Mesodermal cell (in vitro differentiated cells): ENCODE data around the gene ZNF584.
"Not testable (repeated sequence)": the region's sequence is repeated elsewhere in the genome, so short reads cannot be mapped to it uniquely, and the experiment has no call there.

Experiments used
- H3K27ac ChIP-seq: 2 replicates; pipeline ENCODE4 v1.7.0; 2013; ENCODE audit warnings: mild to moderate bottlenecking, low read depth, low read length, moderate library complexity; ENCODE audit not compliant: severe bottlenecking
- H3K36me3 ChIP-seq: 2 replicates; pipeline ENCODE4 v1.7.1; 2013; ENCODE audit warnings: mild to moderate bottlenecking, low read length, moderate library complexity; ENCODE audit not compliant: control insufficient read depth, insufficient read depth
- H3K4me1 ChIP-seq: one replicate; pipeline ENCODE4 v1.7.1; 2013; ENCODE audit warnings: mild to moderate bottlenecking, low read length; ENCODE audit not compliant: insufficient read depth, control insufficient read depth, poor library complexity, severe bottlenecking
- H3K4me3 ChIP-seq: 2 replicates; pipeline ENCODE4 v1.7.0; 2013; ENCODE audit warnings: low read length, control low read depth, mild to moderate bottlenecking; ENCODE audit not compliant: insufficient read depth, poor library complexity, severe bottlenecking; ENCODE audit errors: extremely low read depth
- H3K9me3 ChIP-seq: 2 replicates; pipeline ENCODE4 v1.7.1; 2013; ENCODE audit warnings: mild to moderate bottlenecking, low read length, moderate library complexity; ENCODE audit not compliant: control insufficient read depth
- WGBS, 2 experiments: methylation state at CpG; one replicate each; pipeline ENCODE4 v1.1.5; 2013; ENCODE audit warnings: missing lambda C conversion rate in 2 of 2; ENCODE audit not compliant: insufficient coverage in 2 of 2; 5-methylcytosine and 5-hydroxymethylcytosine counted together

ZNF584 gene

GRCh38 chr19:58449980-58450379, 41.5 kb downstream of the ZNF584 start:
- WGBS, 2 experiments: 32 to 52% methylated on average over 3 of the region's 5 CpGs
- H3K4me3 ChIP-seq, H3K4me1 ChIP-seq, H3K36me3 ChIP-seq, H3K27ac ChIP-seq: not testable (repeated sequence)
- H3K9me3 ChIP-seq: peaks cover 19% of the 10 kb centered on the region

- Histone ChIP-seq H3K4me1 (no peaks in the 10 kb centered on the region), H3K27ac (no peak overlapping the region), H3K36me3 (no peaks in the 10 kb centered on the region), H3K9me3 (peaks cover 19% of the 10 kb centered on the region), H3K4me3 (peak overlapping the region; percentile 63)
- 22% methylated on average over 9 to 11 of the region's 11 CpGs for WGBS, 2 experiments
Observed at GRCh38 chr19:58450856-58451357, 42.5 kb downstream of the ZNF584 start.

GRCh38 chr19:58451358-58452101, 43.1 kb downstream of the ZNF584 start, which contains the start of gene ZNF324B:
TSS of gene ZNF324B (plus strand) at chr19:58451622. CDS start at chr19:58453702, 2,080 bp downstream.
- peaks cover 1% of the 10 kb centered on the region for H3K36me3 ChIP-seq
- H3K4me3 ChIP-seq: peak within 1 kb of the TSS; percentile 63
- H3K9me3 ChIP-seq: peaks cover 19% of the 10 kb centered on the region
- no peaks in the 10 kb centered on the region for H3K4me1 ChIP-seq
- H3K27ac ChIP-seq: no peak within 1 kb of the TSS
- WGBS, 2 experiments: 0% methylated on average over 47 to 68 of the region's 79 CpGs

GRCh38 chr19:58453743-58454142, 45.3 kb downstream of the ZNF584 start:
- Histone ChIP-seq H3K36me3 (peaks cover 9% of the 10 kb centered on the region), H3K27ac (no peak overlapping the region), H3K4me3 (no peak overlapping the region), H3K4me1 (no peaks in the 10 kb centered on the region), H3K9me3 (peaks cover 12% of the 10 kb centered on the region)
- WGBS, 2 experiments: 91 to 93% methylated on average over 6 of the region's 6 CpGs

DNA sequence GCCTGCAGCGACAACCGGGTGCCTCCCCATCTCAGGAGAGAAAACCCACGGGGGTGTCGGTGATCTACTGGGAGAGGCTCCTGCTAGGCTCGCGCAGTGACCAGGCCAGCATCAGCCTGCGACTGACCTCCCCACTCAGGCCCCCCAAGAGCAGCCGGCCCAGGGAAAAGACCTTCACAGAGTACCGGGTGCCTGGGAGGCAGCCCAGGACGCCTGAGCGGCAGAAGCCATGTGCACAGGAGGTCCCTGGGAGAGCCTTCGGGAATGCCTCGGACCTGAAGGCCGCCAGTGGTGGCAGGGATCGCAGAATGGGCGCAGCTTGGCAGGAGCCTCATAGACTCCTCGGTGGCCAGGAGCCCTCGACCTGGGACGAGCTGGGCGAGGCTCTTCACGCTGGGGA, 46.9 kb downstream of the ZNF584 start:
- no peak overlapping the region for H3K4me3 ChIP-seq
- 95 to 97% methylated on average over 10 to 16 of the region's 21 CpGs for WGBS, 2 experiments
- H3K9me3 ChIP-seq: no peaks in the 10 kb centered on the region
- no peaks in the 10 kb centered on the region for H3K4me1 ChIP-seq
- H3K27ac ChIP-seq: no peak overlapping the region
- peaks cover 9% of the 10 kb centered on the region for H3K36me3 ChIP-seq

- Histone ChIP-seq H3K27ac (no peak overlapping the region), H3K4me1 (no peaks in the 10 kb centered on the region), H3K4me3 (no peak overlapping the region), H3K9me3 (no peaks in the 10 kb centered on the region), H3K36me3 (peaks cover 9% of the 10 kb centered on the region)
- 98 to 99% methylated on average over 28 to 34 of the region's 35 CpGs for WGBS, 2 experiments
Observed at GRCh38 chr19:58456111-58456510, 47.7 kb downstream of the ZNF584 start.

DNA sequence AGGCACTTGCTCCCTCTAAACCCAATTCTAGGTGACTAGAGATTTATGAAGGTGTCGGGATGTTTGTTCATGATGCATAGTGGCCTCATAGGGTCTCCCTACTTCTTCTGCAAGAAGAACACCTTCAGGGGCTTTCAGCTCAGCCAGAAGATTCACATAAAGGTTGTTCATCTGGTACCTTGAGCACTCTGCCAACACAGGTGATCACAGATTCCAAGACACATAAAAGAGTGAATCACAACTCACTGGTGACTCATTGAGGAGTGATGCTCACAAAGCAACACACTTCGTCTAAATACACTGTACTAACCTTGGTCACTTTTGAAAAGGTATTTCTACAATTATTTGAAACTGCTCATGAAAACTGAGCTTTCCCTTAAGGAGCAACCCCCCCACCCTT, 51.6 kb downstream of the ZNF584 start:
- 63 to 100% methylated on average over 1 of the region's 2 CpGs for WGBS, 2 experiments
- Histone ChIP-seq H3K27ac (no peak overlapping the region), H3K9me3 (no peaks in the 10 kb centered on the region), H3K4me3 (no peak overlapping the region), H3K4me1 (no peaks in the 10 kb centered on the region), H3K36me3 (peaks cover 9% of the 10 kb centered on the region)

DNA sequence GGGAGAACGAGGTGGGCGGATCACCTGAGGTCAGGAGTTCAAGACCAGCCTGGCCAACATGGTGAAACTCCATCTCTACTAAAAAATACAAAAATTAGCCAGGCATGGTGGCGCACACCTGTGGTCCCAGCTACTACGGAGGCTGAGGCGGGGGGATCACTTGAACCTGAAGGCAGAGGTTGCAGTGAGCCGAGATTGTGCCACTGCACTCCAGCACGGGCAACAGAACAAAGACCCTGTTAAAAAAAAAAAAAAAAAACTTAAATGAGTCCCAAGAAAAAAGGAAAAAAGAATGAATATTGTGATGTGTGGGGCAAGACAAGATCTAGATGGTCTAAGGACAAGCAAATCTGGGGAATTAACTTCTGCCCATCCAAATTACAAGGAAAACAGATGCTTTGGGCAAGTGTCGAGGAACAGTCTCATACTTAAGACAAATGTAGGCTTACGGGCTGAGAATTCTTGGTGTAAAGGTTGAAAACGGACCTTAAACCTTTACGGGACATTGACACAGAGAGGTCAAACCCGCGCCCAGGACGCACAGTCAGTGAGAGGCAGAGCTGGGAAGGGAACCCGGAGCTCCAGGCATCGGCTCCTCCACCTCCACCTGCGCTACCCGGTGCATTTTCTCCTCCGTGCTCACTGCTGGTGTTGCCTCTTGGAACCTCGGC, 57.8 kb downstream of the ZNF584 start:
- WGBS, 2 experiments: 35 to 40% methylated on average over 14 to 17 of the region's 20 CpGs
- Histone ChIP-seq H3K4me1 (peaks cover 5% of the 10 kb centered on the region), H3K4me3 (peak overlapping the region; percentile 75), H3K36me3 (peaks cover 15% of the 10 kb centered on the region), H3K27ac (no peak overlapping the region), H3K9me3 (no peaks in the 10 kb centered on the region)

- Histone ChIP-seq H3K9me3 (no peaks in the 10 kb centered on the region), H3K36me3 (peaks cover 17% of the 10 kb centered on the region), H3K27ac (peak within 1 kb of the TSS; percentile 83), H3K4me3 (peak within 1 kb of the TSS; percentile 75), H3K4me1 (peaks cover 5% of the 10 kb centered on the region)
- 0 to 1% methylated on average over 73 to 89 of the region's 92 CpGs for WGBS, 2 experiments
Observed at GRCh38 chr19:58466760-58467589, 58.5 kb downstream of the ZNF584 start, which contains the start of gene ZNF324. TSS of gene ZNF324 (plus strand) at chr19:58467080. CDS start at chr19:58469186, 2,106 bp downstream.
